T-helper 17 cell (primary cell): ENCODE results near the gene TMEM101. TPM values are rescaled to one million over a fixed set of nuclear protein-coding genes. Genes with fewer than 3 reads are reported as not detected.
A peak's percentile ranks its signal among the peaks of the same experiment; 100 is the strongest.
"Not testable (repeated sequence)": the region's sequence is repeated elsewhere in the genome, so short reads cannot be mapped to it uniquely, and the experiment has no call there.

Experiments
- ATAC-seq: fragments of 150-1000 bp; cut with Tn5 transposase; 2 replicates; pipeline ENCODE4 v1.10.0; 2021; ENCODE audit warnings: mild to moderate bottlenecking, moderate library complexity
- DNase-seq, 3 donors: peaks; one replicate each; pipeline versions ENCODE4 v3.0.0 to v3.0.0-alpha.2; 2020 to 2021
- H3K9me3 ChIP-seq: one replicate; pipeline ENCODE4 v1.7.0; 2013; ENCODE audit warnings: low read length, mild to moderate bottlenecking; ENCODE audit not compliant: control insufficient read depth, poor library complexity, severe bottlenecking
- H3K27ac Mint-ChIP-seq: one replicate; pipeline ENCODE4 v1.8.0; 2022; ENCODE audit warnings: mild to moderate bottlenecking, moderate library complexity, mixed read lengths
- H3K27me3 Mint-ChIP-seq: one replicate; pipeline ENCODE4 v1.8.0; 2022; ENCODE audit warnings: mixed read lengths
- H3K36me3 Mint-ChIP-seq: one replicate; pipeline ENCODE4 v1.8.0; 2022; ENCODE audit warnings: low read depth, mixed read lengths
- H3K4me1 Mint-ChIP-seq: one replicate; pipeline ENCODE4 v1.8.0; 2022; ENCODE audit warnings: mild to moderate bottlenecking, mixed read lengths
- H3K4me3 Mint-ChIP-seq: one replicate; pipeline ENCODE4 v1.8.0; 2022; ENCODE audit warnings: mild to moderate bottlenecking, moderate library complexity, mixed read lengths
- total RNA-seq, 4 donors: library from RNA in 2 of 4; stranded (reverse) in 2 of 4; gene quantifications; one replicate each; pipeline ENCODE4 v1.2.3 and lab custom pipeline; 2022 to 2026

The TMEM101 gene
- total RNA-seq, 2 donors from 2014 or later, result 10.5 to 11.8 TPM

- Mint-ChIP-seq H3K27ac (no peak overlapping the region), H3K4me3 (peak overlapping the region; percentile 15), H3K36me3 (peaks cover 2% of the 10 kb centered on the region), H3K4me1 (peaks cover 9% of the 10 kb centered on the region), H3K27me3 (no peaks in the 10 kb centered on the region)
- H3K9me3 ChIP-seq, result no peaks in the 10 kb centered on the region
- ATAC-seq (no peak), DNase-seq (no peak)
These were observed 25.3 kb upstream of the TMEM101 start for GRCh38 chr17:44039829-44040635.

- no peak for DNase-seq
- Mint-ChIP-seq H3K4me3 (no peak overlapping the region), H3K4me1 (peaks cover 16% of the 10 kb centered on the region), H3K36me3 (peaks cover 7% of the 10 kb centered on the region), H3K27ac (no peak overlapping the region), H3K27me3 (no peaks in the 10 kb centered on the region)
- no peak for ATAC-seq
- H3K9me3 ChIP-seq, result no peaks in the 10 kb centered on the region
These were observed 23.8 kb upstream of the TMEM101 start for GRCh38 chr17:44038604-44039011.

GRCh38 chr17:44037471-44037870 lies 22.7 kb upstream of the TMEM101 start:
- DNase-seq, result no peak
- H3K4me3 Mint-ChIP-seq, result no peak overlapping the region
- no peaks in the 10 kb centered on the region for H3K27me3 Mint-ChIP-seq
- H3K9me3 ChIP-seq, result no peaks in the 10 kb centered on the region
- no peak overlapping the region for H3K27ac Mint-ChIP-seq
- H3K4me1 Mint-ChIP-seq, result peaks cover 16% of the 10 kb centered on the region
- ATAC-seq, result no peak
- H3K36me3 Mint-ChIP-seq, result peaks cover 7% of the 10 kb centered on the region

GRCh38 chr17:44034688-44035087 lies 19.9 kb upstream of the TMEM101 start:
- ATAC-seq, H3K36me3 Mint-ChIP-seq, H3K4me1 Mint-ChIP-seq, DNase-seq, H3K9me3 ChIP-seq, H3K4me3 Mint-ChIP-seq, H3K27me3 Mint-ChIP-seq, H3K27ac Mint-ChIP-seq: not testable (repeated sequence)

GRCh38 chr17:44033861-44034408 lies 19.2 kb upstream of the TMEM101 start:
- no peaks in the 10 kb centered on the region for H3K9me3 ChIP-seq
- Mint-ChIP-seq H3K36me3 (peaks cover 7% of the 10 kb centered on the region), H3K4me3 (no peak overlapping the region), H3K4me1 (peaks cover 11% of the 10 kb centered on the region), H3K27me3 (no peaks in the 10 kb centered on the region), H3K27ac (no peak overlapping the region)
- DNase-seq (no peak), ATAC-seq (no peak)

- ATAC-seq (no peak), DNase-seq (no peak)
- no peak overlapping the region for H3K4me3 Mint-ChIP-seq
- peaks cover 12% of the 10 kb centered on the region for H3K4me1 Mint-ChIP-seq
- H3K36me3 Mint-ChIP-seq, result peaks cover 7% of the 10 kb centered on the region
- H3K27me3 Mint-ChIP-seq, result no peaks in the 10 kb centered on the region
- no peaks in the 10 kb centered on the region for H3K9me3 ChIP-seq
- no peak overlapping the region for H3K27ac Mint-ChIP-seq
These were observed 15.7 kb upstream of the TMEM101 start for GRCh38 chr17:44030482-44030881.

GRCh38 chr17:44029736-44030135 lies 15.0 kb upstream of the TMEM101 start:
- ATAC-seq (no peak), DNase-seq (no peak)
- Mint-ChIP-seq H3K36me3 (peaks cover 7% of the 10 kb centered on the region), H3K27ac (peak overlapping the region; percentile 90), H3K4me1 (peaks cover 12% of the 10 kb centered on the region), H3K27me3 (no peaks in the 10 kb centered on the region), H3K4me3 (no peak overlapping the region)
- H3K9me3 ChIP-seq, result no peaks in the 10 kb centered on the region

- Mint-ChIP-seq H3K4me1 (peaks cover 5% of the 10 kb centered on the region), H3K27me3 (no peaks in the 10 kb centered on the region), H3K36me3 (peaks cover 2% of the 10 kb centered on the region), H3K27ac (no peak overlapping the region), H3K4me3 (no peak overlapping the region)
- ATAC-seq (no peak), DNase-seq (no peak)
- no peaks in the 10 kb centered on the region for H3K9me3 ChIP-seq
These were observed 10.1 kb upstream of the TMEM101 start for GRCh38 chr17:44024853-44025252.

- H3K4me3 Mint-ChIP-seq, result no peak overlapping the region
- peaks cover 3% of the 10 kb centered on the region for H3K4me1 Mint-ChIP-seq
- no peaks in the 10 kb centered on the region for H3K27me3 Mint-ChIP-seq
- ATAC-seq (no peak), DNase-seq (no peak)
- H3K27ac Mint-ChIP-seq, result no peak overlapping the region
- no peaks in the 10 kb centered on the region for H3K36me3 Mint-ChIP-seq
- H3K9me3 ChIP-seq, result no peaks in the 10 kb centered on the region
These were observed 9.5 kb upstream of the TMEM101 start for GRCh38 chr17:44024271-44024663.

- ATAC-seq (no peak), DNase-seq (no peak)
- H3K27ac Mint-ChIP-seq, result peak overlapping the region; percentile 43
- no peak overlapping the region for H3K4me3 Mint-ChIP-seq
- no peaks in the 10 kb centered on the region for H3K4me1 Mint-ChIP-seq
- no peaks in the 10 kb centered on the region for H3K27me3 Mint-ChIP-seq
- H3K9me3 ChIP-seq, result no peaks in the 10 kb centered on the region
- no peaks in the 10 kb centered on the region for H3K36me3 Mint-ChIP-seq
These were observed 8.9 kb upstream of the TMEM101 start for GRCh38 chr17:44023545-44024270.

GRCh38 chr17:44022246-44022645 lies 7.5 kb upstream of the TMEM101 start:
- no peaks in the 10 kb centered on the region for H3K4me1 Mint-ChIP-seq
- H3K4me3 Mint-ChIP-seq, result no peak overlapping the region
- DNase-seq (no peak), ATAC-seq (no peak)
- no peaks in the 10 kb centered on the region for H3K27me3 Mint-ChIP-seq
- no peaks in the 10 kb centered on the region for H3K9me3 ChIP-seq
- no peaks in the 10 kb centered on the region for H3K36me3 Mint-ChIP-seq
- no peak overlapping the region for H3K27ac Mint-ChIP-seq

GRCh38 chr17:44021227-44021626 lies 6.5 kb upstream of the TMEM101 start:
- not testable (repeated sequence) for H3K9me3 ChIP-seq, H3K36me3 Mint-ChIP-seq, DNase-seq, H3K4me3 Mint-ChIP-seq, H3K27me3 Mint-ChIP-seq, ATAC-seq, H3K27ac Mint-ChIP-seq, H3K4me1 Mint-ChIP-seq

- DNase-seq (no peak), ATAC-seq (no peak)
- H3K9me3 ChIP-seq, result no peaks in the 10 kb centered on the region
- Mint-ChIP-seq H3K36me3 (peaks cover 8% of the 10 kb centered on the region), H3K4me3 (peak overlapping the region; percentile 100), H3K27ac (peak overlapping the region; percentile 96), H3K27me3 (no peaks in the 10 kb centered on the region), H3K4me1 (peaks cover 7% of the 10 kb centered on the region)
These were observed 678 bp downstream of the TMEM101 start for GRCh38 chr17:44014133-44014436.
